Epithelial cell of esophagus (primary cell): Measurements from ENCODE around the gene MYOM1.

ENCODE experiments used
- DNase-seq: peaks from one replicate; pipeline ENCODE4 v3.0.0; 2010; ENCODE audit warnings: low read depth
- H3K4me3 ChIP-seq: 2 replicates; pipeline ENCODE4 v1.5.1; 2011; ENCODE audit warnings: mild to moderate bottlenecking, low read length, control low read depth
- TF ChIP-seq, protein P1 (sequence below): IDR thresholded peaks from 2 replicates; pipeline ENCODE4 v1.5.1; 2011; ENCODE audit warnings: low read depth, mild to moderate bottlenecking, low read length, control low read depth, inconsistent platforms; ENCODE audit not compliant: insufficient read depth; ENCODE audit errors: missing control alignments

The MYOM1 gene

DNA sequence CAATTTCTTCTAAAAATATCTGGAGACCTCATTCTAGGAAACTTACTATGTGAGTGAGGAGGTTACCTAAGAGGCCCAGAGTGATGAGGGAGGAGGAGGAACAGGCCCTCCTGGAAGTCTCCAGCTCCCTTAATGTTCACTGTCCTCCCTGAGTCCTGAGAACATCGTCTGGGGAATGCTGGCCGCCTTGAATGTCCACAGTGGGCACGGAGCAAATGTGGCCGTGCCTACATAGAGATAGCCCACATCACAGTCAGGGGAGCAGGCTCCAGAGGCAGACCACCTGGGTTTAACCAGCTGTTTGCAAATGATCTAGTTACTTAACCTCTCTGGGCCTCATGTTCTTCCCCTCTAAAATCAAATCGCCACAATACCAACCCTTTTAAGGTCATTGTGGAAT, 123.8 kb downstream of the MYOM1 start:
- H3K4me3 ChIP-seq, result no peak overlapping the region
- TF ChIP-seq, protein P1, sequence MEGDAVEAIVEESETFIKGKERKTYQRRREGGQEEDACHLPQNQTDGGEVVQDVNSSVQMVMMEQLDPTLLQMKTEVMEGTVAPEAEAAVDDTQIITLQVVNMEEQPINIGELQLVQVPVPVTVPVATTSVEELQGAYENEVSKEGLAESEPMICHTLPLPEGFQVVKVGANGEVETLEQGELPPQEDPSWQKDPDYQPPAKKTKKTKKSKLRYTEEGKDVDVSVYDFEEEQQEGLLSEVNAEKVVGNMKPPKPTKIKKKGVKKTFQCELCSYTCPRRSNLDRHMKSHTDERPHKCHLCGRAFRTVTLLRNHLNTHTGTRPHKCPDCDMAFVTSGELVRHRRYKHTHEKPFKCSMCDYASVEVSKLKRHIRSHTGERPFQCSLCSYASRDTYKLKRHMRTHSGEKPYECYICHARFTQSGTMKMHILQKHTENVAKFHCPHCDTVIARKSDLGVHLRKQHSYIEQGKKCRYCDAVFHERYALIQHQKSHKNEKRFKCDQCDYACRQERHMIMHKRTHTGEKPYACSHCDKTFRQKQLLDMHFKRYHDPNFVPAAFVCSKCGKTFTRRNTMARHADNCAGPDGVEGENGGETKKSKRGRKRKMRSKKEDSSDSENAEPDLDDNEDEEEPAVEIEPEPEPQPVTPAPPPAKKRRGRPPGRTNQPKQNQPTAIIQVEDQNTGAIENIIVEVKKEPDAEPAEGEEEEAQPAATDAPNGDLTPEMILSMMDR, result no peak
- no peak for DNase-seq

DNA sequence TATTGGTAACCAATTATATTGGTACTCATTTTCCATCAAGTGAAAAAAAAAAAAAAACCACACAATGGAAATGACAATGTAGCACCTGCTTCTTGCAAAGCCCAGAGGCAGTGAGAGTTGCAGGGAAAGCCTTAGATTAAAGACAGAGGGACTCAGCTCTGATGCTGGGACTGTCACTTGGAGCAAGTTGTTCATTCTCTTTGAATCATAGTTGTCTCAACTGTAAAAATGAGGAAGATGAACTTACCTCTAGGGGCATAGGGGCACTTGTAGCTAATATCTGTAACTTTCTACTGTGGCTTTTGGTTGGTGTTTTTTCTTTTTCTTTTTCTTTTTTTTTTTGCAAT, 125.5 kb downstream of the MYOM1 start:
- TF ChIP-seq, protein P1, result no peak
- no peak for DNase-seq
- no peak overlapping the region for H3K4me3 ChIP-seq

DNA sequence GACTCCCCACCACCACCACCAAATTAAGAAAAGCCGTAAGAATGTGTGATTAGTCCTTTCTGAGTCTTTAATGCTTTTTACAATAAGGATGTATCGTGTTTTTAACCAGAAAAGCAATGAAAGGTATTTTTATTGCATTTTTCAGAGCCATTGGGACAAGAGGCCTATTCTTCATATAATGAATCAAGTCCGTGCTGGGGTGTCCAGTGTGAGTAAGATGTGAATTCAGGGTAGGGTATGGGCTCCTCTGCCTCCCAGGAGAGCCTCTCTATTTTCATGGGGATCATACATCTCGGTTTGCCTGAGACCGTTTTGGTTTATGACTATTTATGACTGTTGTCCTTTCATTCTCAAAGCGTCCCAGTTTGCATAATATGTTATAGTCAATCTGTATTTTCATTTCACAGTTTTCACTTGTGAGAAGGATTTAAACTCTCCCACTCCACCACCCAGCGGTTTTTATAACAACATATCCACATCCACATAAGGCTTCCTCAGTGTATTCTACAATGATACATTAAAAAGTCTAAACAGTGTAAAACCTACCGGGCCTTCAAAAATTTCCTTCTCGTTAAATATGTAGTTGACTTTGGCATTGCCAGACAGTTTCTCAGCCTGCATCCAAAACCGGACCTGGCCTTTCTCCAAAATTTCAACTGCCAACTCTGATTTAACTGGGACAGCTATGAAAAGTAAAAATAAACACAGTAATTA, 126.0 kb downstream of the MYOM1 start:
- no peak overlapping the region for H3K4me3 ChIP-seq
- DNase-seq, result no peak
- TF ChIP-seq, protein P1, result no peak

DNA sequence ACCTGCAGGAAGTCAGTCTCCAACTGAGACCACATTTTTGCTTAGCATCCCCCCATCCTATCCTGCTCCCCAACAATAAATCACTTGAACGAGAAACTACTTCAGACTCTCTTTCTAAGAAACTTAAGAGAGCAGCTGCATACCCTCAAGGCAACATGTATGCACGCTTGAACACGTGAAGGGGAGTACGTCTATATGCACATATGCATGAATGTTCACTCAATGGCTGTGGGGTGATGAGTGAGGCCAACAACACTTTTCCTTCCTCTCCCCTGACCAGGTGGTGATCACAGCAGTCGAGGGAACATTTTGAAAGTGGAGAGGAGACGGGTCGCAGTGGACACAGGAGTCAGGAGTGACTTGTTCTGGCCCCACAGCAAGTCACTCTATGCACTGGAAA, 127.0 kb downstream of the MYOM1 start:
- no peak for DNase-seq
- TF ChIP-seq, protein P1, result no peak
- H3K4me3 ChIP-seq, result no peak overlapping the region

DNA sequence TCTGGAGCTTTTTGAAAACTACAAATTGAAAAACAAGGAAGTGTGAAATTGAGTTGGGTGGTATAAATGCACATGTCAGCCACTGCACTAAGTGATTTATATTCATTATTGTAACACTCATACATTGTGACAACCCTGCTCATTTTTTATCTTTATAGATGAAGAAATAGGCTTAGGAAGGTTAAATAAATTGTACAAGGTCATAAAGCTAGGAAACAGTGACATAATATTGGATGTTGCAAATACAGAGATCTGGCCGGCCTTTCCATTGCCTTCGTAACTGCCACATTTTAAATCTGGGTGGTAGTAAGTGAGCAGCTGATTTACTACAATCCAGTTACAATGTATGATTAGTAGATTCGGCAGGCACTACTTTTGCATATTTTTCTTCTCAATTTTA, 130.2 kb downstream of the MYOM1 start:
- no peak overlapping the region for H3K4me3 ChIP-seq
- TF ChIP-seq, protein P1, result no peak
- DNase-seq, result no peak

DNA sequence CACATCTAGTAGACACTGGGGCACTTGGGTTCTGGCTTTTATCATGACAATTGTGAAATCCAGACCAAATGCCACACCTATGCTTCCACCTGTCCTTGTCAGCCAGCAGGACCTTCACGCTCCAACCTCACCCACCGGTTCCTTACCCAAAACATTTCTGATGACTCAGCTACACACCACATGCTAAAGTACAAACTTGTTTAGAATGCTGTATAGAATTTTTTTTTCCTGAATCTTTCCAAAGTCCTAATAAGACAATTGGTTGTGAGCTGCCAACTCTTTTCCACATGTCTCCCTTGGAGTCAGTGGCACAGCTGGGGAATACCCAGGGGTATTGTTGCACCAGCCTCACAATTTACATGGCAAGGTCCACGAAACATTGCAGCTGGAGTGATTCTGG, 131.3 kb downstream of the MYOM1 start:
- DNase-seq, result peak; percentile 45
- no peak overlapping the region for H3K4me3 ChIP-seq
- TF ChIP-seq, protein P1, result no peak

DNA sequence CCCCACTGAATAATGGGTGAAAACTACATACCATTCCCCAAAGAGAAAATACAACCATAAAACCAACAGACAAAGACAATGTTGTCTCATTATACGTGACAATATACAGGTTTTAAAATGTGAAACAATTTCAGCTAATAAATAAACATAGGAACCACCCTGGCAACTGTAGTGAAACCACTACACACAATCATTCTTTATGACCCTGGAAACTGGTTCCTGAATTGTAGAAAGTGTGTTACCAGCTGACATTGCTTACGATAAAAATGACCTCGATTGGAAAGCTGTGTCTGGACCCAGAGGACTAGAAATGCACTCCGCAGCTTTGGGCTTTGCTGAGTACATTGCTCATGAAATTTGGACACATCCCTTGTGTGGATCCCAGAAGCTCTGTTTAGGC, 132.9 kb downstream of the MYOM1 start:
- no peak for DNase-seq
- TF ChIP-seq, protein P1, result no peak

More for the DNA sequence above, 132.9 kb downstream of the MYOM1 start:
- H3K4me3 ChIP-seq, result no peak overlapping the region
